NCI-H460 (cell line): Measurements from ENCODE around the gene ROS1. TPM values are rescaled to one million over a fixed set of nuclear protein-coding genes. Genes with fewer than 3 reads are reported as not detected.

Source experiments
- DNase-seq: peaks from one replicate; pipeline ENCODE4 v3.0.0-alpha.2; 2016; ENCODE audit warnings: low read depth; ENCODE audit errors: extremely low read depth
- total RNA-seq: library from RNA; depleted of rRNA; stranded (reverse); fragments of >200 nt; shearing (Covaris generic); gene quantifications from 2 replicates; pipeline ENCODE4 v1.2.3, GENCODE V29; 2014

ROS1 gene
- total RNA-seq, 1 experiment from 2014 or later: not detected

GRCh38 chr6:117441824-117442264 is 16.1 kb upstream of the ROS1 start:
- DNase-seq: peak; percentile 6

GRCh38 chr6:117440706-117441525 is 15.2 kb upstream of the ROS1 start:
- peak; percentile 29 for DNase-seq

- no peak for DNase-seq
These were observed 6.5 kb upstream of the ROS1 start for GRCh38 chr6:117432273-117432672.

GRCh38 chr6:117423754-117424153 is 2.0 kb downstream of the ROS1 start:
- no peak for DNase-seq

- DNase-seq: no peak
These were observed 7.4 kb downstream of the ROS1 start for GRCh38 chr6:117418320-117418719.

- no peak for DNase-seq
These were observed 7.9 kb downstream of the ROS1 start for GRCh38 chr6:117417851-117418250.

GRCh38 chr6:117414770-117415169 is 11.0 kb downstream of the ROS1 start:
- DNase-seq: no peak

GRCh38 chr6:117411474-117411873 is 14.3 kb downstream of the ROS1 start:
- no peak for DNase-seq

GRCh38 chr6:117409863-117410262 is 15.9 kb downstream of the ROS1 start:
- no peak for DNase-seq

GRCh38 chr6:117409420-117409819 is 16.3 kb downstream of the ROS1 start:
- DNase-seq: no peak

- DNase-seq: no peak
These were observed 21.2 kb downstream of the ROS1 start for GRCh38 chr6:117404548-117404947.

GRCh38 chr6:117401799-117402198 is 23.9 kb downstream of the ROS1 start:
- DNase-seq: no peak

- peak; percentile 4 for DNase-seq
These were observed 25.8 kb downstream of the ROS1 start for GRCh38 chr6:117399924-117400323.

GRCh38 chr6:117399126-117399525 is 26.6 kb downstream of the ROS1 start:
- no peak for DNase-seq

GRCh38 chr6:117397536-117398227 is 28.1 kb downstream of the ROS1 start:
- DNase-seq: no peak

GRCh38 chr6:117396228-117396627 is 29.5 kb downstream of the ROS1 start:
- DNase-seq: no peak

- DNase-seq: no peak
These were observed 30.6 kb downstream of the ROS1 start for GRCh38 chr6:117395164-117395563.

- DNase-seq: no peak
These were observed 32.7 kb downstream of the ROS1 start for GRCh38 chr6:117393045-117393444.

GRCh38 chr6:117391874-117392583 is 33.7 kb downstream of the ROS1 start:
- DNase-seq: no peak

GRCh38 chr6:117389227-117390057 is 36.3 kb downstream of the ROS1 start:
- DNase-seq: no peak
